HK-2 (cell line): ENCODE data around the gene OR1L8.
"Not testable (repeated sequence)": the region's sequence is repeated elsewhere in the genome, so short reads cannot be mapped to it uniquely, and the experiment has no call there.

Experiments
- DNase-seq: peaks from one replicate; pipeline ENCODE4 v3.0.0-alpha.2; 2018; ENCODE audit not compliant: unreplicated experiment

OR1L8 gene, protein sequence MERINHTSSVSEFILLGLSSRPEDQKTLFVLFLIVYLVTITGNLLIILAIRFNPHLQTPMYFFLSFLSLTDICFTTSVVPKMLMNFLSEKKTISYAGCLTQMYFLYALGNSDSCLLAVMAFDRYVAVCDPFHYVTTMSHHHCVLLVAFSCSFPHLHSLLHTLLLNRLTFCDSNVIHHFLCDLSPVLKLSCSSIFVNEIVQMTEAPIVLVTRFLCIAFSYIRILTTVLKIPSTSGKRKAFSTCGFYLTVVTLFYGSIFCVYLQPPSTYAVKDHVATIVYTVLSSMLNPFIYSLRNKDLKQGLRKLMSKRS

DNA sequence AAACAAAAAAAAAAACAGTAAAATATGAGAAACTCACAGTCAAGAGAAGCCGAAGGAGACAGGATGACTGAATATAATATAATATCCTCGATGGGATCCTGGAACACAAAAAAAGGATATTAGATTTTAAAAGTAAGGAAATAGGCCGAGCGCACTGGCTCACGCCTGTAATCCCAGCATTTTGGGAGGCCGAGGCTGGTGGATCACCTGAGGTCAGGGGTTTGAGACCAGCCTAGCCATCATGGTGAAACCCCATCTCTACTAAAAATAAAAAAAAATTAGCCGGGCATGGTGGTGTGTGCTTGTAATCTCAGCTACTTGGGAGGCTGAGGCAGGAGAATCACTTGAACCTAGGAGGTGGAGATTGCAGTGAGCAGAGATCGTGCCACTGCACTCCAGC is at the start of gene OR1L8:
OR1L8 (minus strand) TSS at position 101 of the 400 bp plus-strand sequence. CDS start 14,907 bp downstream, outside the sequence.
- not testable (repeated sequence) for DNase-seq

DNA sequence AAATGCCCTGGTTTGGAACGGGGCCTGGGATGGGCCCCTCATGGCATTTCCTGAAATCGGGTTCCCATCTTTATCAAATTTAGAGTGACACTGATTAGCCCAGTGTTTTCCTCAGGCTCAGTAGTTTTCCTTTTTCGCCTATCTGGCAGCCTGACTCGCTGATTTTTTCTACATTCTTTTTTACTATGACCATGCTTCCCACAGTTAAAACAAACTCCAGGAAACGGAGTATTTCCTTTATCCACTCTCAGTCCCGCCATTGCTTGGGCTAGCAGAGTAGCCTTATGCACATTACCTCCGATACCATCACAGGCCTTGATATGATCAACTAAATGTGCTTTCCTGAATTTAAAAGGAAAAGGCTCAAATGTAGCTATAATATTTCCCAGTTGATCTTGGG is 36.8 kb upstream of the OR1L8 start:
- DNase-seq, result no peak

DNA sequence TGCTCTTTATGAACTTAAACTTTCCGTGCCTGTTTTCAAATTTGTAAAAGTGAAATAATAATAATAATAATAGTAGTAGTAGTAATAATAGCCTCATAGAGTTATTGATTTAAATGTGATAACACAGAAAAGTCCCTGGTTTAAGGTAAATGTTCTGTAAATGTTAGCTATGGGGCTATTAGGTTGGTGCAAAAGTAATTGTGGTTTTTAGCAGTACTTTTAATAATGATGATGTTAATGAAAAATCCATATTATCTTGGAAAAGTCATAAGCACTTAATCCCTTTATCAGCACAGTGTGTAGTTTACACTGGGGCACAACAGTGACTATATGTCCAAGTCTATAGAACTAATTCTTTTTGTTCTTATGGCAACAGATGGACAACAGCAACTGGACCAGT is 31.2 kb upstream of the OR1L8 start, which contains the start of gene OR1Q1:
OR1Q1 (plus strand) TSS at position 377 of the 400 bp plus-strand sequence; CDS start at position 377, 0 bp downstream.
- DNase-seq, result no peak

DNA sequence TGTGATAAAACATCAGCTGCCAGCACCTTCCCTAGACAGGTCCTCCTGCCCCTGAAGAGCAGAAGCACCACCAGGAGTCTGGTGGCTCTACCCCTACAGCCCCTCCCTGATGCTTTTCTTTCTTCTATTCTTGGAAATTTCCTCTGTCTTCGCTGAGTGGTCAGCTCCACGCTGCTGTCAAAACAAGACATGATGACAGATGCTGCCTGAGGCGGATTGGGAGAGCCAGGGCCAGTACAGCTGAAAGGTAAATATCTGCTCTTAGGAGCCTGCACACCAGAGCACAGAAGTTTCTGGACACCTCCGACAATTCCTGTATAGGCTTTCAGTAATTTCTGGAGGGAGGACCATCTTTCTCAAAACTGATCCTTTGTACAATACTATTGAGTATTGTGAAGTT is 26.6 kb upstream of the OR1L8 start:
- DNase-seq, result no peak

DNA sequence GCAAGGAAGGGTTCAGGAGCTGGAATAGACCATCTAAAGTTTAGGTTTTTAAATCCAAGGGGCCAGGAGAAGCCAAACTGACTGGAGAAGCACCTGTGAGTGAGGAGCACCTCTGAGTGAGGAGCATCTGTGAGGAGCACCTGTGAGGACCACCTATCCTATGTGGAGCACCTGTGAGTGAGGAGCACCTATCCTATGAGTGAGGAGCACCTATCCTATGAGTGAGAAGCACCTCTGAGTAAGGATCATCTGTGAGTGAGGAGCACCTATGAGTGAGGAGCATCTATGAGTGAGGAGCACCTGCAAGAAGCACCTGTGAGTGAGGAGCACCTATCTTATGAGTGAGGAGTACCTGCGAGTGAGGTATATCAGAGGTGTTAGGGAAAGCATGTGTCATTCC is 23.4 kb upstream of the OR1L8 start:
- no peak for DNase-seq

DNA sequence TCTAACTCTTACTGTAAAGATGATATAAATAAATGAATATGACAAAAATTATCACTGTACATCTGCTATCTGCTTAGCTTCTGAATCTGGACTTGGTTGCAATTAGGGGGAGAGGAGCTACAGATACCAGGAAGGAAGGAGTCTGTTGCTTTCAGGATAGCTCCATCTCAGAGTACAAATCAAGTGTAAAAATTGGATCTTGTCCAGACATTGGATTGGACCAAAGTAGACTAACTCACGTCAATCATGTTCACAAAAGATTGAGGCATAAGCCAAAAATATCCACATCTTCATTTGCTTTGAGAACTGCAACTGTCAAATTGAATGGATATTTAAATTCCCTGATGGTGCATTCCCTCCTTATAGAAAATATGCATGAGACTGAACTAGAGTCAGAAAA is 22.5 kb upstream of the OR1L8 start:
- DNase-seq, result no peak

DNA sequence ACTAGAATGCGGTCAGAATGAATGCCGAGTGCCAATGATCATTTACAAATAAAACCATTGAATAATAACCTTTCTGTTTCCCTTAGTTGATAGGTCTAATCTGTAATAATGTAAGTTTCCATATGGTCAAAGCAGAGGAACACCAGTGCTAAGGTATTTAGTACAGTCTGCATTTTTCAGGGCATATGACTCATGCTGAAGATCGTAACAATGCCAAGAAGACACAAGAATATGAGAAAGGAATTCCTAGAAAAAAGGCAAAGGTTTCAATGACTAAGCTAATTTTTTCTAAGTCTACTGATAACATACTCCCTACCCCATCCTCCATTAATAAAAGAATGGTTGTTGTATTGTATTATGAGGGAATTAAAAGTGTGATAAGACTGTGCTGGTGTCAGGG is 2.8 kb downstream of the OR1L8 start:
- DNase-seq, result no peak

DNA sequence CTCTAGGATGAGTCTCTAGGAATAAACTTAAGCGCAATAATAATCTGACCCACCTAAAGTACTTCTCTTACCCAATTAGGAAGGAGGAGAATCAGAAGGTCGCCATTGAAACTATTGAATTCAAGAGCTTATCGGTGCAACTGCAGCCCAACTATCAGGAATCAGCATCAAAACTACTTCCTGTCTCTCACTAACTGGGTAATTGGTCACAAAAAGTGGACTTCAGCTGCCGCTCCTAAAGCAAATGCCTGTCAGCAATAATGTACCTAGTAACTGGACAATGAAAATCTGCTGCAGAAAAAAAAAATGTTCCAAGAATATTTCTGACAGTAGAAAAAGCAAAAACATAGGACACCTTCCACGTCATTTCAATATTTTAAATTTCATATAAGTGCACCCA is 3.3 kb downstream of the OR1L8 start:
- DNase-seq, result no peak

DNA sequence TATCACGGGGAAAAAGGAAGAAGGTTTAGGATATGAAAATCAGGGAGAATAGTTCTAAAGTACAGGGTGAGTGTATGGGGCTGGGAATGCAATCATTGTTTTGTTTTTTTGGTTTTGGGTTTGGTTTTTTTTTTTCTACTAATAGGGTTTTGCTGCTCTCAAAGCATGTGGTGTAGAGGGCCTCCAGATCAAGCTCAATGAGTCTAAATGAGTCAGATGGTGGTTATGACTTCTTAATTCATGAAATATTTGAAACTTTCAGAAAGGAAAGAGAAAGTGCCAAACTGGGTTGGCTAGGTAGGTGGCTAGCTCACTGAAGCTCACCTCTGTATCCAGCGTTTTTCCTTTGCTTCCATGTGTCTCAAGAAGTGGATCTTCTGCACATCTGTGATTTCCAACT is 10.7 kb downstream of the OR1L8 start:
- no peak for DNase-seq

DNA sequence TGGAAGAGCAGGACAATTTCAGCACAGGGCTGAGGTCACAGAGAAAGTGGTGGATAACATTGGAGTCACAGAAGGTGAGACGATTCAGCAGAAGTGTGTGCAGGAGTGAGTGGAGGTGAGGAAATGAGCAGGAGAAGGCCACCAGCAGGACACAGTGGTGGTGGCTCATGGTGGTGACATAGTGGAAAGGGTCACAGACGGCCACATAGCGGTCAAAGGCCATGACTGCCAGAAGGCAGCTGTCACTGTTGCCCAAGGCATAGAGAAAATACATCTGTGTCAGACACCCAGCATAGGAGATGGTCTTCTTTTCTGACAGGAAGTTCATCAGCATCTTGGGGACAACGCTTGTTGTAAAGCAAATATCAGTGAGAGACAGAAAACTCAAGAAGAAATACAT is 15.3 kb downstream of the OR1L8 start:
- no peak for DNase-seq

DNA sequence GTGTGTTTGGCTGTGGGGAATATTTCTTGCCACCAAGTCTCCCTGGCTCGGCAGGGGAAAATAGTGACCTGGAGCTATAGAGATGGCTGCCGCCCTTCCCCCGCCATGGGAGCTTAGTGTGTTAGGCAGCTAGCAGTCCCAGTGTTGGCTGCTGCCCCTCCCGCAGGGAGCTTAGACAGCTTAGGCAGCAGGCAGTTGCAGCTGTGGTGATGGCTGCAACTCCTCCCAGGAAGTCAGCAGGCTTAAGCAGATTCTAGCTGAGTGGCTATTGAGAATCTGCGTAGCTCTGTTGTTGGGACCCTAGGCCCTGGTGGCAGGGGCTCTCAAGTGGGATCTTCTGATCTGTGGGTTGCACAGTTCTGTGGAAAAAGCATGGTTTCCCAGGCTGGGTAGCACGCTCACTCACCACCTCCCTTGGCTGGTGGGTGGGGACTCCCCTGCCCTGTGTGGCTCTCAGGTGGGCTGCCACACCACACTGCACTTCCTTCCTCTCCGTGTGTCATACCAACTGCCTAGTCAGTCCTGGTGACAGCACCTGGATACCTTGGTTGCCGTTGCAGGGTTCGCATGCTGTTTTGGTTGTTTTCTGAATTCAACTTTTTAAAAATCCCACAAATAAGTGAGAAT is 20.9 kb downstream of the OR1L8 start:
- DNase-seq, result no peak

DNA sequence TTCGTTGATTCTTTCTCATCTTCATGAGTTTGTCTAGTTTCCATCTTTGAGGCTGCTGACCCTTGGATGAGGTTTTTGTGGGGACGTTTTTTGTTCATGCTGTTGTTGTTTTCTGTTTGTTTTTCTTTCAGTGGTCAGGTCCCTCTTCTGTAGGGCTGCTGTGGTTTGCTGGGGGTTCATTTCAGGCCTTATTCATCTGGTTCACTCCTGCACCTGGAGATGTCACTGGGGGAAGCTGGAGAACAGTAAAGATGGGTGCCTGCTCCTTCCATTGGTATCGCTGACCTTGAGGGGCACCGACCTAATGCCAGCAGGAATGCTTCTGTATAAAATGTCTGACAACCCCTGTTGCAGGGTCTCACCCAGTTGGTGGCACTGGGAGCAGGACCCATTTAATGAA is 21.7 kb downstream of the OR1L8 start:
- no peak for DNase-seq

DNA sequence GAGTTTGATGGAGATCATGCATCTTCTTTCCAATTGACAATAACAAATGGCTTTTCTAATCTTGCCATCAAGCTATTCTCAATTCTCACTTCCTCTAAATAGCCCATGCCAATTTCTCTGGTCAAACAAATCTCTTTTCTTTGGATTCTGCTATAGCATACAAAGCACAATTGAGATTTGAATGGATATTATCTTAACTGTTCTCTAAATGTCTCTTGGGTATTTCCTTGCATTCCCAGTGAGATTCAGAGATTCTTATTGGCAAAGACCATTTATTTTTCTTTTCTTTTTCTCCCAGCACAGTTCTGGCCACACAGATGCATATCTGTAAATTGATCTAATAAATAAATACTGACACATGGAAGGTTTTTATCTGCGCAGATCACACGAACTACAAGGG is 30.4 kb downstream of the OR1L8 start, which contains the start of gene OR1N2:
OR1N2 (plus strand) TSS at position 301 of the 400 bp plus-strand sequence. CDS start 100 bp downstream, outside the sequence.
- DNase-seq, result no peak

DNA sequence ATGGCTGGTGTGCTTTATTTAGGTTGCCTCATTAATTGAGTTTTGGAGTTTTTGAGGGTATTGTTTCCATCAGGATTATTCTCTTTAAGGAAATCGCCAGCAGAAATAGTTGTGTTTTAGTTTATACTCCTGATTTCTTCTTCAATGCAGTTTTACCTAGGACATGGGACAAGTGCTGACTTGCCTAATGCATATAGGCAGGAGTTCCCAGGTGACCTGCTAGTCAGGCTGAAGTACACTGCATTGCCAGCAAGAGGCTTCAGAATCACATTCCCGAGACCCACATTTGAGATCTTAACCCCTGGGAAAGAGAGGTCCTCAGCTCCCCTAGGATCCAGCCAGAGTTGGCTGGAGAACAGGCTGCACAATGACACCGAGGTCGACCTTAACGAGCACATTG is 31.8 kb downstream of the OR1L8 start:
- no peak for DNase-seq

DNA sequence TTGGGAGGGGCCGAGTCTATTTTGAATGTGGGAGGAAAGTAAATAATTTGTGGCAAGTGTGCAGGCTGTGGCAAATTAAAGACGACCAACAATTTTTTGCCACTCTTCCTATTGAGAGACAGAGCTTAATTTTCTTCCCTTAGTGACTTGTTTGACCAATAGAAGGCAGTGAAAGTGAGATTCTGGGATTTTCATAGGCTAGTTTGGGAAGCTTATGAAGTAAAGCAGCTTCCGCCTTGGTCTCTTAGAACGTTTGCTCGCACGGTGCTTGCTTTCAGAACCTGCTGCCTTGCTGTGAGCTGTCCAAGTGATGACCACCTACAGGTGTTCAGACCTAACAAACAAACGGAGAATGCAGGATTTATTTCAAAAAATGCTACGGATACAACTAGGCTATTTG is 37.0 kb downstream of the OR1L8 start:
- no peak for DNase-seq

DNA sequence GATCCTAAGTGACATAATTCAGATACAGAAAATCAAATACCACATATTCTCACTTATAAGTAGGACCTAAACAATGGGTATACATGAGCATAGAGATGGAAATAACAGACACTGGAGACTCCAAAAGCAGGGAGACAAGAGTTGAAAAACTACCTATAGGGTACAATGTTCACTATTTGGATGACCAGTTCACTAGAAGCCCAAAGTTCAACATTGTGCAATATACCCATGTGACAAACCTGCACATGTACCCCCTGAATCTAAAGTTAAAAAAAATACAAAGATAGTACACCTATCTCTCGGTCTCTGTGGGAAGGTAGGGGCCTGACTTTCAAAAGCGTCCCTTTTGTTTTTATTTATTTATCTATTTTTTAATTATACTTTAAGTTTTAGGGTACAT is 44.4 kb downstream of the OR1L8 start:
- no peak for DNase-seq

DNA sequence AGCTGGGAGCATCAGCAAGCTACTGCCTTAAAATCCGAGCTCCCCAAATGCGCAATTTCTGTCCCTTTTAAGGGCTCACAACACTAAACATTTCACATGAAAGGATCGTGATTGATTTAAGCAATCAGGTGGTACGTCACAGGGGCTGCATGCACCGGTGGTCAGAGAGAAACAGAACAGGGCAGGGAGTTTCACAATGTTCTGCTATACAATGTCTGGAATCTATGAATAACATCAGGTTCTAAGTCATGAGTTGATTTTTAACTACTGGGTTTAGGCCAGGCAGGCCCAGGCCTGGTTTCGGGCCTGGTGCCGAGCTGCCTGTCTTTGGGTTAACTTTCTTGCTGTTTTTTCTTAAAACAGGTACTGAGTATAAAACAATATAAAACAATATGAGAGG is 46.1 kb downstream of the OR1L8 start:
- not testable (repeated sequence) for DNase-seq

DNA sequence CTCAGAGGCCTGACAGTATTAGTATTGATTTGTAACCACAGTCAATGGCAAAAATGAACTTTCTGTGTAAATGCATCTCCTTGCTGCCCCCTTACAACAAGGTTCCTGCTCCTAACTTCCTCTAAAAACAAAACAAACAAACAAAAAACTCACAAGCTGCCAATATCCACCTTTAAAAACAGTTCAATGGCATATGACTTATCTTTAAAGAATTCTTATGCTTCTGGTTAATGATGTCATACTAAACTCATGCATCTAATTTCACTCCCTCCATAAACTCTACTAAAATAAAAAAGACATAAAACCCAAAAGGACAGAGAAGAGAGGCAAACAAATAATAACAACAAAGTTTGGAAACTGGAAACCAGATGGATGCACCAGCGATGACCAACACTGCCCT is 47.0 kb downstream of the OR1L8 start:
- no peak for DNase-seq

DNA sequence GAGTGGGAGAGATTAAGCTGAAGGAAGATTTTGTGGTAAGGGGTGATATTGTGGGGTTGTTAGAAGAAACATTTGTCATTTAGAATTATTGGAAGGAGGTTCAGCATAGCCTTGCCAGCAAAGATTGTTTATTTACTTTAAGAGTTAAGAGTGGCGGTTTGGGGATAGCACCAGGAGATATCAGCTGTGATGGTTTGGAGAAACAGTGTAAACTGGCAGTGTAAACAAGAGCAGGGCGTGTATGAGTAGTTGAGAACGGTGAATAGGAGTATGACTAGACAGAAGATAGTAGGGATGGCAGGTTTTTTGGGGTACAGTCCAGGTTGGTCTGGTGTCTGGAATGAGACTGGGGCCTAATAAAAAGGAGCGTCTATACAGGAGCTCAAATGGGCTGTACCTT is 52.0 kb downstream of the OR1L8 start:
- DNase-seq, result not testable (repeated sequence)

DNA sequence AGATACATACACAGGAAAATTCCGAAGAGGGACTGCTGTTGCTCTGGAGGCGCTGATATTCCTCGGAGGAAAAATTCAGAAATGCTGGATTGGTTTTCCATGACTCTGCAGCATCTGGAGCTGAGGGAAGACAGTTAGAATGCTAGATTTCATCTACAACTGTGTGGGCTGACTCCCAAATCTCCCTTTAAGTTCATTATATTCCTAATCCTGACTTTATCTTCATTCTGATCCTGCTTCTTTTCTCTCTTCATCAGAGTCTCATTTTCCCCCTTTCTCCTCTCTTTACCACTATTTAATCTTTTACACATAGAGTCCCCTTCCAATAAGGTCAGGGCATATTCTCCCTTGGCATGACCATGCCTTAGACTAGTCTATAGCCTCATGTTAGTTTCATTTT is 56.0 kb downstream of the OR1L8 start, which contains the start of gene OR1N1:
OR1N1 (minus strand) TSS at position 101 of the 400 bp plus-strand sequence; CDS start at position 101, 0 bp downstream.
- DNase-seq, result no peak

DNA sequence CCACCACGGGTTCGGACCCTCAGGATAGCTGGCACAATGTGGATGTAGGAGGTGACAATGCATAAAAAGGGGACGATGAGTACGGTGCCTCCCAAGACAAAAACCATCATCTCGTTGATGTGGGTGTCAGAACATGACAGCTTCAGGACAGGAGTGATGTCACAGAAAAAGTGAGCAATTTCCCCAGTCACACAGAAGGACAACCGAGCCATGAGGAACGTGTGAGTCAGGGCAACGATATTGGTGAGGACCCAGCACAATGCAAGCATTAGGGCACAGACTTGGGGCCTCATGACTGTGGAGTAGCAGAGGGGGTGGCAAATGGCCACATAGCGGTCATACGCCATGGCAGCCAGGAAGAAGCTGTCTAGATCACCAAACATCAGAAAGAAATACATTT is 56.6 kb downstream of the OR1L8 start:
- no peak for DNase-seq

DNA sequence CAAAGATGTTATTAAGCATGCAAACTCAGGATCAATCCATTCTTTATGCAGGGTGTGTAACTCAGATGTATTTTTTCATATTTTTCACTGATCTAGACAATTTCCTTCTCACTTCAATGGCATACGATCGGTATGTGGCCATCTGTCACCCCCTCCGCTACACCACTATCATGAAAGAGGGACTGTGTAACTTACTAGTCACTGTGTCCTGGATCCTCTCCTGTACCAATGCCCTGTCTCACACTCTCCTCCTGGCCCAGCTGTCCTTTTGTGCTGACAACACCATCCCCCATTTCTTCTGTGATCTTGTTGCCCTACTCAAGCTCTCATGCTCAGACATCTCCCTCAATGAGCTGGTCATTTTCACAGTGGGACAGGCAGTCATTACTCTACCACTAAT is 63.8 kb downstream of the OR1L8 start:
- DNase-seq, result no peak

DNA sequence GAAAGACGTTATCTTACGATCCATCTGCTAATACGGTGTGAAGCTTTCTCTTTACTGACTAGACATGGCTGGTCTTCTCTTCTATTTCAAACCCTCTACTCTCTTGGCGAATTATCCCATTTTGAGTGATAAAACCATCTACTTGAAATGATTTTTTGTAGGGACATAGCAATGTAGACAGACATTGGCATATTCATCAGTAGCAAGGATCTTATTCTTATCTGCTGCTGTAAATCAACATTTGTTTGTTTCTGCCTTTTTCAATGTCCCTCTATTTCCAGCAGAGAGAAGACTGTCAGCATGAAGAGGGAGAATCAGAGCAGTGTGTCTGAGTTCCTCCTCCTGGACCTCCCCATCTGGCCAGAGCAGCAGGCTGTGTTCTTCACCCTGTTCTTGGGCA is 64.3 kb downstream of the OR1L8 start, which contains the start of gene OR1J4:
OR1J4 (plus strand) TSS at position 301 of the 400 bp plus-strand sequence; CDS start at position 301, 0 bp downstream.
- no peak for DNase-seq
